HG02763 (cell line): ENCODE data around the gene RAET1E.
"Not testable (repeated sequence)": the region's sequence is repeated elsewhere in the genome, so short reads cannot be mapped to it uniquely, and the experiment has no call there.

ENCODE experiments used
- ATAC-seq: cut with Tn5 transposase; IDR thresholded peaks from one replicate; pipeline ENCODE4 v1.9.1; 2021; ENCODE audit warnings: mild to moderate bottlenecking, moderate library complexity; ENCODE audit not compliant: unreplicated experiment

The RAET1E gene

DNA sequence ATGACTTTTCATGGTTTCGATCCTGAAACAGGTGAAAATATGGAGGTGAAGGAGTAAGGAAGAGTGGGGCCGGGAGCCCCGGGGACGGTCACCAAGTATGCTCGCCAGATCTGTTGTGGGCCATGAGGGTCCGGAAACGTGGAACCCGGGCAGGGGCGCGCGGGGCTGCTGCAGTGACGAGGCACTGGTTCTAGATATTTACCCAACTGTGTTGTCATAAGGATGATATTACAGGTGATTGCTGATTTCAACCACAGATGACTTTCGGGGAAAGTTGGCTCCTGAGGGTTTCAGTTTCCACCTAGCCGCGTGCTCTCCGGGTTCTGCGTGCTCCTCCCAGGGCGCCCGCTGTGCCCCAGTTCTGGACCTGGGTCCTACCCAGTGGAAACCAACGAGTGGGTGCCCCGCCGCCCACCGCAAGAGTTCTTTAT is 12.8 kb upstream of the RAET1E start:
- no peak for ATAC-seq

DNA sequence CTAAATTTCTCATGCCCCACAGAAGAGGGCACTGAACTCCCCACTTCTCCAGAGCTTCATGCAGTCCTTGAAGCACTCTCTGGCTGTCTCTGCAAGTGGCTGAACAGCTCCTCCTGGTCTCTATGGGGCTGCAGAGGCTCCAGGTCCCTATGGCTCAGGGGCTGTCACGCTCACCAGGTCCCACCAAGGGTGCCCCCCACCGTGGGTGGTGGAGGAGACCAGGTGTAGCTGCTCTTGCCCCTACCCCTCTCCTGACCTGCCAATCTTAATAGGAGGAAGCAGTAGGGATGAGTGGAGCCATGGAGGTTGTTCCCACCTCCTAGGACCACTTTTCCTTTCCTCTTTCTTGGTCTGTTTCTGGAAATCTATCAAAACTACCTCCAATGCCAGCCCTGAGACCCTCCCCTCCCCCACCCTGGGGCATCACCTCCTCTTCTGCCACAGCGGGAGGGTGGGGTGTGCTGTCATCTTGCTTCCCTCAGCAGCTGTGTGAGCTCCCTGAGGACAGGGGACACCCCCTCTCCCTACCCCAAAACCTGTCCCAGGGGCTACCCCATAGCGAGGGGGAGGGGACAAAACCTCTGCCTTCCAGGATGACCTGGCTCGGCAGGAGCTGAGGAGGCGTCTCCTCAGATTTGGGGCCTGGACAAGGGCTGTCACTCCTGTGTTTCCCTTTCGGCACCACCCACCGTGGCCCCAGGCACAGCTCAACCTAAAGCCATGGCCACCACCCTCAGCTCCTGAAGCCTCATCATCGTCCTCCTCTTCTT is 12.0 kb upstream of the RAET1E start:
- ATAC-seq = no peak

DNA sequence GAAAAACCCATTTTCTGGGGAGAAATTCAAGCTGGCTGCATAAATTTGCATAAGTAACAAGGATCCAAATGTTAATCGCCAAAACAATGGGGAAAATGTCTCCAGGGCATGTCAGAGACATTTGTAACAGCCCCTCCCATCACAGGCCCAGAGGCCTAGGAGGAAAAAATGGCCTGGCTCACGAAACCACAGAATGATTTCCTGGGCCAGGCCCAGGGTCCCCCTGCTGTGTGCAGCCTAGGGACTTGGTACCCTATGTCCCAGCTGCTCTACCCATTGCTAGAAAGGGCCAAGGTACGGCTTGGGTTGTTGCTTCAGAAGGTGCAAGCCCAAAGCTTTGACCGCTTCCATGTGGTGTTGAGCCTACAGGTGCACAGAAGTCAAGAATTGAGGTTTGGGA is 10.6 kb upstream of the RAET1E start:
- not testable (repeated sequence) for ATAC-seq

DNA sequence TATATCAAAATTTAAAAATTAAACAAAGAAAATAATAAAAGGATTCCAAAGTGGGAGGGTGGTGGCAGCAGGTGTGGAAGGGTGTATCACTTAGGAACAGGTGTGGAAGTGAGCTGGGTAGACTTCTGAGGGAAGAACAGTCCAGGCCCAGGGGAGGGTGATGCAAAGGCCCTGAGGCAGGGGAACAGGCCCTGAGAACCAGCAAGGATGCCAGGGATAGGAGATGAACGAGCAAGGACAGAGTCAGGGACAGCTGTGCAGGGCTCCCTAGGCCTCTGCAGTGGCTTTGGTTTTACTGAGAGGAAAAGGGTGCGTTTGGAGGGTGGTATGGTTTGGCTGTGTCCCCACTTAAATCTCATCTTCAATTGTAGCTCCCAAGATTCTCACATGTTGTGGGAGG is 9.4 kb upstream of the RAET1E start:
- no peak for ATAC-seq

DNA sequence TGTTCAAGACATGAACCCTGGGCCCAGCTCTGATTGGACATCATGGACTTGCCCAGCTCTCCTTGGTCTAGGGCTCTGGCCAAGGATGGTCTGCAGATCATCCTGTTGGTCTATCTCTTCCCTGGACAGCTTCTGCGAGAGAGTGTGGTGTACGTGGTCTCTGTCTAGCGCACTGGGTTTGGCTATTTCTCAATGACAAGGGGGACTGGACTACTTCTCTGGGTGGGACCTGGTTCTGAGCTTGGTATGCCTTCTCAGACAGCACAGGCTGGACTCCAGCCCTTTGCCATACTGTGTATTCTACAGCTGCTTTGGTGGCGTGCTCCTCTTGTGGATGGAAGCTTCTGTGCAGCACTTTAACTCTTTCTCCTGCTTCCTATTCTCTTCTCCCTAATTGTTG is 8.5 kb upstream of the RAET1E start:
- ATAC-seq = no peak

DNA sequence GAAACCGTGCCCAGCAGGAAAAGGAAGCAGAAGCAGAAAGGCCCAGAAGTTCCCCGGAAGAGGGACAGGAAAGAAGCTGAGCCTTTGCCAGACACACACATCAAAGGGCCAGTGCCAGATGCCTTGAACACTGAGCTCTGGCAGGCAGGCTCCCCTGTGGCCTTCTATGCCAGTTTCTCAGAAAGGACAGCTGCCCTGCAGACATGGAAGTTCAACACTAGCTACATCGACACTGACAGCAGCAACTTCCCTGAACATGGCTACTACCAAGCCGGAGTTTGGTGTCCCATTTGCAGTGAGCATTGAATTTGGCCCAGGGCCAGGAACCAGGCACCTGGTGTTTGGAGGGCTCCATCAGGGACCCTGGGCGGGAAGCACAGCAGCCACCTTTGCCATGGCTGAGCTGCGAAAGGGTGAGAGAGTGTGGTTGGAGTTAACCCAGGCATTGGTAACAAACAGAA is 8.0 kb upstream of the RAET1E start:
- ATAC-seq = no peak

DNA sequence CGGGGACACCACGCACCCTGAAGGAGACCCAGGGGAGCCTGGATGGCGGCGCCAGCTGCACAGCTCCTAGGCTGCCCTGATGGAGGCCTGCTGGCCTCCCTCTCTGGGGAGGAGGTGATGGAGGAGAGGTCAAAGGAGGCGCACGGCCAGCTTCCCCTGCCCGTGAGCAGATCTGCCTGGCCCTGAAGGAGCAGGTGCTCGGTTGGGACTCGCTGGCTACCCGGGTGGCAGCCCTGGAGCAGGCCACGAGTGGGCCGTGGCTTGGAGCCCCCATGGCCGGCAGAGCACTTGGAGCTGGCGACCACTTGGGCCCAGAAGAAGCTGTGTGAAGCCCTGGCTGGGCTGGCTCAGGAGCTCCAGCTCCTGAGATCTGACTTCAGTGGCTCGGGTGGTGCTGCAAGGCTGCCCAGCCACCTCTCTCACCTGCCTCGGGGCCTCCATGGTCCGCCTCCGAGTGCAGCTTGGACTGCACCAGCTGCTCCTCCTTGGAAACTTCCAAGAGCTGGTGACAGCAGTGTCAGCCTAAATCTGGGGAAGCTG is 7.5 kb upstream of the RAET1E start:
- no peak for ATAC-seq

DNA sequence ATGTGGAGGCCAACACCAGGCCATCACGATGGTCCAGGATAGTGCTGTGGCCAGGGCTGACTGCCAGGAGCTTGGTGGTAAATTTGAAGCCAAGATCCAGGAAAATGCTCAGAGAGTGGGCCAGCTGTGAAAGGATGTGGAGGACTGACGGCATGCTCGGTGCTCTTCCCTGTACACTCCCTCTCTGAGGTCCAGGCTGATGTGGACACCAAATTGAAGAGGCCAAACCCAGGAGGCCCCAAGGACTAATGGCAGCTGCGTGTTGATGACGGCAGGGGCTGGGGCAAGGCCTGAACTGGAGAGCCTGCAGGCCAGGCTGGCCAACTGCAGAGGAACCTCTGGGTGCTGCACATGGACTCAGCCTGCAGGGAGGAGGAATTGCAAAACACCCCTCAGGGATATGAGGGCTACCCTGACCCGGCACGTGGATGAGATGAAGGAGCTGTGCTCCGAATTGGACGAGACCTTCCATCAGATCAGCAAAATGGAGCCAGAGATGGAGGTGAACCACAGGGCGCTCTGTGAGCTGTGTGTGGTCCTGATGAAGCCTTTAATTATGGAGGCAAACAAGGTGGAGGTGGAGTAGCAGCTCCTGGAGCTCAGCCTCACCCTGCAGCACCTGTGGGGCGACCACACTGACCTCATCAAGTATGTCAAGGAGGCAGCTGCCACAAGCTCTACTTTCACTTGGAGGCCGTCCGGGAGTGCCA is 6.9 kb upstream of the RAET1E start:
- ATAC-seq = no peak

DNA sequence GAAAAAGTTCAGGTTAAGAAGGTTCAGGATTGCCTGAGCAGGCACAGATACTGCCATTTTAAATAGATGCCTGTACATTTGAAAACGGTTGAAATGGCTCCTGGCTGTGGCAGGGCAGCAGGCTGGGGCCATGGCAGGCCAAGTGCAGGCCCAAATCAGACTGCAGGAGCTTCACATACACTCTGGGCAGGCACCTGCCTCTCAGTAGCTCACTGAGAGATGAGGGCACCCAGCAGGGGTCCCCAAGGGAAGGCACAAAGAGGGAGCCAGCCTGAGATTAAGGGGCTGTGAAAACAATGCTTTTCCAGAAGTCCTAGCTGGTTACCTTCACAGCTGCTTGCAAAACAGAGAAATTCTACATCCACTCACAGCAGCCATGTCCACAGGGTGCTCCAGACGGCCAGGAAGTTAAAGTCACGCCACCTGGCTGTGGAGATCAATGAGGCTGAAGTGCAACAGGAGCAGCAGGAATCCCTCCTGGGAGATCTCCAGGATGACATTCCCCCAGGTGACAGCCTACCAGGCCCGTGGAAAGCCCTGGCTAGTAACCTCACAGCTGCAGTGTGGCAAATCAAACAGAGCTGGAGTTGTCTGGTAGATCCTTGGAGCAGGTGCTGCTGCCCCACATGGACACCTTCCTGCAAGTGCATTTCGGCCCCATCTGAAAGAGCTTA is 6.2 kb upstream of the RAET1E start:
- ATAC-seq = no peak

DNA sequence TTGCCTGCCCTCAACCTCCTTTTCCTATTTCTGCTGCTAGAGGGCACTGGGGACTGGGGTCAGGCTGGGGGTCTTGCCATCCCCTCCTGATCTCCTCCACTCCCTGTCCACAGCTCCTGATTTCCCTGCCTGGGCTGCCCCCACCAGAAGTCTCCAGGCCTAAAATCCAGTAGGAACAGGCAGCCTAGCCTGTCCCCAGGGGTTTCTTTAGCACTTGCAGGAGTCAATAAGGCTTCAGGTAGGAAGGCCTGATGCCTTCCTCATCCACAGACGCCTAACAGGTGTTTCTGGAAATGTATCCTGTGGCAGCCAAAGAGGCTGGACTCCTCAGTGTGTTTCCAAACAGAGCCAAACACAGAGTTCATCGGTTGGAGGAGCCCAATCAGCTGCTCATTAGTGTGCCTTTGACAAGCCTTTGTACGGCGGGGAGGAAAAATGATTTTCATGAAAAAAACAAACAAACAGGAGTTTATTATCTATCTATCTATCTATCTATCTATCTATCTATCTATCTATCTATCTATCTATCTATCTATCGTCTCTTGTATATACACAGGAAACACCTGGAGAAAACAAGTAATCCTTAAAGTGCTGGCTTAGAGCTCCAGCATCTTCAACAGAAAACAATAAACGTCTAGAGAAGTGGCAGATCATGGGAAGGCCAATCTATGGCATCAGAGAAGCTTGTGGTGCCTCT is 3.7 kb upstream of the RAET1E start:
- ATAC-seq = no peak

DNA sequence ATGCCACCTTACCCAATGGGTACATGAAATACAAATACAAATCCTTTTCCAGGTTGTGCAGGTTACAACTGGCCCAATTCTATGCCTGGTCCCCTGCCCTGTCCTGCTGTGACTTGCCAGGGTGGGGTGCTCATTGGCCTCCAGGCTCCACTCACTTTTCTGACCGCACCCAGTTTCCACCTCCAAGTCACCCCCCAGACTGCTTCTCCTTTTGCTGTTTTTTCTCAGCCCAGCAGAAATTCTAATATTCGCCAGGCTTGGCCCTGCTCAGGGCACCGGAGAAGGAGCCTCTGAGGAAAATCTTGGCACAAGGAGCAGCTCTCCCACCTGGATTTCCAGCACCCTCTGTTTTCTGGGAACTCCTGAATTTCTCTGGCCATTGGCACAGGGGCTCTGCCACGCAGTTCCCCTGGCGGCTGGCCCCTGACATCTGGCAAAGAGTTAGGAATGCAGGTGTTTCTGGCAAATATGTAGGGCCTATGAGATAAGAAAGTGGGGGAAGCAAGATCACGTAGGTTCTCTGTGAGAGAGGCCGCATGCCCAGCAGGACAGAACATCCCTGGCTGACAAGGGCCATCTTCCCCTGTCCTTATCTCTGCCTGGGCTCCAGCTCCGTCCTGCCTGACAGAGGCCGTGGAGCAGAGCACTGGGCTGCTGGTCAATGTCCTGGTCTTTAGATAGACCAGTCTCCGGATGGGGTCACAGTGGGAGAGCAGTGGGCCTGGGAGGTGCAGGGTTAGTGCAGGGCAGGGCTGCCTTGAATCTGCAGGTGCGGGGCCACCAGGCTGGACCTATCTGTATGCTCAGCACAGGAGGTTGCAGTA is 2.9 kb upstream of the RAET1E start:
- ATAC-seq = no peak

DNA sequence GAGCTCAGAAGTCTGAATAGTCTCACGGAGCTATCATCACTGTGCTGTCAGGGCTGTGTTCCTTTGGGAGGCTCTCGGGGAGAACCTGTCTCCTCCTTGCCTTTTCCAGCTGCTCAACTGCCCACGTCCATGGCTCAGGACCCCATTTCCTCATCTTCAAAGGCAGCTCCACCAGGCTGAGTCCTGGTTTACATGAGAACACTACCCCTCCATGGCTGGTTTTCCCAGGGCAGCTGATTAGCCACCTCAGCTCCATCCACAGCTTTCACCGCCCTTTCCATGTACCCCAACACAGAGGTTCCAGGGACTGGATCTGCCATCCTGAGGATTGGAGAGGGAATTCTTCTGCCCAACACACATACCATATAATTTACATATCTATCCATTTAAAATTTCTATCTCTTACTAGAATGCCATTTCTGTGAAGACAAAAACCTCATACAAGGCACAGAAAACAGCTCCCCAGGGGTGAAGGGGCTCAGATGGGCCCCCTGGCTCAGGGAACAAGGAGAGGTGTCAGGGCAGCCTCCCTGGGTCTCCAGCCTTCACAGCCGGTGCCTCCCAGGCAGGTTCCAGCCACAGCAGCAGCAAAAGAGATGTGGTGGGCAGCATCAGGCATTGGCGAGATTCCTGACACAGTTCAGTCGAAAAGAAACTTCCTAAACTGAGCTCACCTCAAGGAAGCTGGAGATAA is 2.2 kb upstream of the RAET1E start:
- ATAC-seq = no peak

DNA sequence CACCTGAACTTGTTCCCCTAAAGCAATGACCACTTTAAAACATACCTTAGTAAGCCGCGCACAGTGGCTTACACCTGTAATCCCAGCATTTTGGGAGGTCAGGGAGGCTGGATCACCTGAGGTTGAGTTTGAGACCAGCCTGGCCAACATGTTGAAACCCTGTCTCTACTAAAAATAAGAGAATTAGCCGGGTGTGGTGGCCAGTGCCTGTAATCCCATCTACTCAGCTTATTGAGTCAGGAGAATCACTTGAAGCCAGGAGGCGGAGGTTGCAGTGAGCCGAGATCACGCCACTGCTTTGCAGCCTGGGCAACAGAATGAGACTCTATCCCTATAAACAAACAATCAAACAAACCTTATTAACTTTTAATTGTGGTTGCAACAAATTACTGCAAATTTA is 1.6 kb upstream of the RAET1E start:
- no peak for ATAC-seq

DNA sequence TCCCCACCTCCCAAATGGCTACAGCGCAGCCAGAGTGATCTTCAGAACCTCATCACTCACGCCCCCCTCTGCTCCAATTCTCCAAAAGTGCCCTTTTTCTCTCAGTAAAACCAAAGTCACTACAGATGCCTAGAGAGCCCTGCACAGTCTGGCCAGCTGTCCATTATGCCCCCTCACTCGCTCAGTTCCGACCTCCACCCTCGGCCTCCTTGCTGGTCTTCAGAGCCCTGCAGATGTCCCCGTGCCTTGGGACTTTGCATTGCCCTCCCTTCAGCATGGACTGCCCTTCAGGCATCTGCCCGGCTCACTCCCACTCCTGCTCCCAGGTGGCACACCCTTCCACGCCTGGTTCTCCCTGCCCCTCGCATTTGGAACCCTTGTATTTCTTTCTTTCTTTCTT is 1.1 kb upstream of the RAET1E start:
- no peak for ATAC-seq

DNA sequence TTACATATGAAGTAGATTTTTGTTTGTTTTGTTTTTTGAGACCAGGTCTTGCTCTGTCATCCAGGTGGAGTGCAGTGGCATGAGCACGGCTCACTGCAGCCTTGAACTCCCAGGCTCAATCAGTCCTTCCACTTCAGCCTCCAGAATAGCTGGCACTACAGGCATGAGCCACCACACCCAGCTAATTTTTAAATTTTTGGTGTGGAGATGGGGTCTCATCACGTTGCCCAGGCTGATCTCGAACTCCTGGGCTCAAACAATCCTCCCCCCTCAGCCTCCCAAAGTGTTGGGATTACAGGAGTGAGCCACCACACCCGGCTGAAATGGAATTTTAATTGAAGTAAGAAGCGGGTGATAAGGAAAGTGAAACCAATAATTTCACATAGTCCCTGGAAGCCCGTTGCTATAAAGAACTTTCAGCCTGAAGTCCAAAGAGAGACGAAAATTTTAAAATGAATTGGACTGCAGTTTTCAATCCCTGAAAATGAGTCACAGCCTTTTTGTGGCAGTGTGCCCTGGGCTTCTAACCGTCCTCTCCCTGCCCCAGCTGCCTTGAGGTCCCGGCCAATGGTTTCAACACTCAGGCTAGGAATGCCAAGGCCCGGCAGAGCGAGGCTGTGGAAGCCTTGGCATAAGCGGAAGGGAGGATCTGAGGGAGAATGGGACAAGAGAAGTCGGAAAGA is 757 bp downstream of the RAET1E start:
- no peak for ATAC-seq

DNA sequence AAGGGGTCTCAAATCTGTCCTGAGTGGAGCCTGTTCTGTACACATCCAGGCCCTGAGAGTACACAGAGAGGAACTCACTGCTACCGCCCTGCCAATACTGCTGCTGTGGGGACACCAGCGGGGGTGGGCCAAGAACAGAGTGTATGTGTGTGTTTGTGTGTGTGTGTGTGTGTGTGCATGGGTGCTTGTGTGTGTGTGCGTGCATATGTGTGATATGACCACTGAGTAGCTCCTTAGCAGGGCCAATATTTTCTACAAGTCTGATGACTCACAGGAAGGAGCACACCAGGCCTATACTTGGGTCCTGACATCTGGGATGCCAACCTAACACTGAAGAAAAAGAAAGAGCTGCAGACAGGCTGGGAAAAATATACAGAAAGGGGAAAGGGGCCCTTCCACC is 1.4 kb downstream of the RAET1E start:
- no peak for ATAC-seq

DNA sequence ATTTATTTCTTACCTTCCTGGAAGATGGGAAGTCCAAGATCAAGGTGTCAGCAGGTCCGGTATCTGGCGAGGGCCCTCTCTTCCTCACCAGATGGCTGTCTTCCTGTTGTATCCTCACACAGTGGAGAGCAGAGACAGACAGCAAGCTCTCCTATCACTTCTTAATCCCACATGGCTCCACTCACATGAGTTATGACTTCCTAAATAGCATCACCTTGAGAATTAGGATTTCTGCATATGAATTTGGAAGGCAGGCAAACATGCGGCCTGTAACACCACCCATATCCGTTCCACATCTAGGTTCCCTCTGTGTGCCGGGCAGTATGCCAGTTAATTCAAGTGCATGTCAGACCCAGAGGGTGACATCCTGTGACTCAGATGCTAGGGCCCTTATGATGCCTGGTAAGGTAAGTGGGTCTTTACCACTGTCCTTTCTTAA is 2.1 kb downstream of the RAET1E start:
- no peak for ATAC-seq

DNA sequence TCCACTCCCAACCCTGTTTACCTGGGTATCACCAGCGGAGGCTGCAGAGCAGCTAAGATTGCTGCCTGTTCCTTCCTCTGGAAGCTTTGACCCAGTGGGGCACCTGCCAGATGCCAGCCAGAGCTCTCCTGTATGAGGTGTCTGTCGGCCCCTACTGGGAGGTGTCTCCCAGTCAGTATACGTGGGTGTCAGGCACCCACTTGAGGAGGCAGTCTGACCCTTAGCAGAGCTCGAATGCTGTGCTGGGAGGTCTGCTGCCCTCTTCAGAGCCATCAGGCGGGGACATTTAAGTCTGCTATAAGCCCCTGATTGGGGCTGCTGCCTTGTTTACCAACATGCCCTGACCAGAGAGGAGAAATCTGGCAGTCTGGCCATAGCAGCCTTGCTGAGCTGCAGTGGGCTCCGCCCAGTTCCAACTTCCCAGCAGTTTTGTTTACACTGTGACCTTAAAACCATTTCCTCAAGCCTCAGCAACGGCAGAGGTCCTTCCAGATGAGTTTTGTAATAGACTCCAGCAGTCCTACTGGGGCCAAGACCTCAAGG is 2.8 kb downstream of the RAET1E start:
- ATAC-seq = no peak

DNA sequence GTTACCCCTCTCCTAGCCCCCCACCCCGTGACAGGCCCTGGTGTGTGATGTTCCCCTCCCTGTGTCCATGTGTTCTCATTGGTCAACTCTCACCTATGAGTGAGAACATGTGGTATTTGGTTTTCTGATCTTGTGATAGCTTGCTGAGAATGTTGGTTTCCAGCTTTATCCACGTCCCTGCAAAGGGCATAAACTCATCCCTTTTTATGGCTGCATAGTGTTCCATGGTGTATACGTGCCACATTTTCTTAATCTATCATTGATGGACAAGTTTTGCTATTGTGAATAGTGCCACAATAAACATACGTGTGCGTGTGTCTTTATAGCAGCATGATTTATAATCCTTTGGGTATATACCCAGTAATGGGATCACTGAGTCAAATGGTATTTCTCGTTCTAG is 6.0 kb downstream of the RAET1E start:
- ATAC-seq = not testable (repeated sequence)
